WTC11 (cell line): ENCODE results near the gene NUP210L. TPM values are rescaled to one million over a fixed set of nuclear protein-coding genes. Genes with fewer than 3 reads are reported as not detected.

ENCODE experiments used
- ATAC-seq: fragments of 200-7000 bp; cut with Tn5 transposase; 2 replicates; pipeline ENCODE4 v1.10.0; 2021; ENCODE audit warnings: mild to moderate bottlenecking, moderate library complexity
- CTCF ChIA-PET: fragments of 300-600 bp; sonication (Branson Sonifier 250); formaldehyde crosslinking; loops from one replicate; lab custom pipeline; 2021; ENCODE audit warnings: antibody characterized with exemption; lab: Charles Lee
- POLR2A ChIA-PET: fragments of 350-600 bp; sonication (Branson Sonifier 250); formaldehyde crosslinking; loops from one replicate; lab custom pipeline; 2021; ENCODE audit warnings: antibody characterized with exemption; lab: Charles Lee
- DNase-seq: peaks from one replicate; pipeline ENCODE4 v3.0.0; 2021; ENCODE audit warnings: low spot score
- H3K27ac Mint-ChIP-seq: 2 replicates; pipeline ENCODE4 v1.8.0; 2021; ENCODE audit warnings: mixed read lengths
- H3K27me3 Mint-ChIP-seq: 2 replicates; pipeline ENCODE4 v1.8.0; 2021; ENCODE audit warnings: low read depth, mild to moderate bottlenecking, moderate library complexity, mixed read lengths
- H3K36me3 Mint-ChIP-seq: 2 replicates; pipeline ENCODE4 v1.8.0; 2021; ENCODE audit warnings: mixed read lengths
- H3K4me1 Mint-ChIP-seq: 2 replicates; pipeline ENCODE4 v1.8.0; 2022; ENCODE audit warnings: mixed read lengths
- H3K4me3 Mint-ChIP-seq: 2 replicates; pipeline ENCODE4 v1.8.0; 2021; ENCODE audit warnings: mild to moderate bottlenecking, moderate library complexity, mixed read lengths
- H3K9me3 Mint-ChIP-seq: 2 replicates; pipeline ENCODE4 v1.8.0; 2021; ENCODE audit warnings: mixed read lengths
- ATF1 ChIP-seq: sonication (generic); formaldehyde crosslinking; IDR thresholded peaks from 2 replicates; pipeline ENCODE4 v1.8.1; 2023; ENCODE audit warnings: mild to moderate bottlenecking, moderate library complexity, missing genetic modification reagents
- CBFB ChIP-seq: sonication (generic); formaldehyde crosslinking; IDR thresholded peaks from 2 replicates; pipeline ENCODE4 v1.8.1; 2022; ENCODE audit warnings: mild to moderate bottlenecking, low read depth, missing genetic modification reagents
- CREM ChIP-seq: sonication (generic); formaldehyde crosslinking; IDR thresholded peaks from 2 replicates; pipeline ENCODE4 v1.8.1; 2022; ENCODE audit warnings: mild to moderate bottlenecking, missing genetic modification reagents, moderate library complexity
- CTCF ChIP-seq: fragments of 200-600 bp; IDR thresholded peaks from 2 replicates; pipeline ENCODE4 v1.8.0; 2022; ENCODE audit warnings: antibody characterized with exemption
- E2F5 ChIP-seq: sonication (generic); formaldehyde crosslinking; IDR thresholded peaks from 2 replicates; pipeline ENCODE4 v1.8.1; 2022; ENCODE audit warnings: mild to moderate bottlenecking, moderate library complexity, missing genetic modification reagents
- ESRRA ChIP-seq: sonication (generic); formaldehyde crosslinking; IDR thresholded peaks from 2 replicates; pipeline ENCODE4 v1.8.1; 2022; ENCODE audit warnings: mild to moderate bottlenecking, missing genetic modification reagents, borderline replicate concordance
- HMGA2 ChIP-seq: fragments of 250-450 bp; sonication (Bioruptor Pico); IDR thresholded peaks from 2 replicates; pipeline ENCODE4 v1.4.0; 2021; ENCODE audit warnings: mild to moderate bottlenecking, moderate library complexity
- MAX ChIP-seq: sonication (generic); formaldehyde crosslinking; IDR thresholded peaks from 2 replicates; pipeline ENCODE4 v1.8.0; 2022; ENCODE audit warnings: mild to moderate bottlenecking, missing genetic modification reagents
- NR2C2 ChIP-seq: sonication (generic); formaldehyde crosslinking; IDR thresholded peaks from 2 replicates; pipeline ENCODE4 v1.8.0; 2022; ENCODE audit warnings: mild to moderate bottlenecking, missing genetic modification reagents
- PREB ChIP-seq: sonication (generic); formaldehyde crosslinking; IDR thresholded peaks from 2 replicates; pipeline ENCODE4 v1.8.1; 2022; ENCODE audit warnings: mild to moderate bottlenecking, missing genetic modification reagents, moderate library complexity, borderline replicate concordance
- TEAD4 ChIP-seq: sonication (generic); formaldehyde crosslinking; IDR thresholded peaks from 2 replicates; pipeline ENCODE4 v1.8.0; 2022; ENCODE audit warnings: mild to moderate bottlenecking, missing genetic modification reagents
- USF2 ChIP-seq: sonication (generic); formaldehyde crosslinking; IDR thresholded peaks from 2 replicates; pipeline ENCODE4 v1.8.1; 2023; ENCODE audit warnings: mild to moderate bottlenecking, missing genetic modification reagents, moderate library complexity
- ZBTB43 ChIP-seq: sonication (generic); formaldehyde crosslinking; IDR thresholded peaks from 2 replicates; pipeline ENCODE4 v1.8.1; 2023; ENCODE audit warnings: mild to moderate bottlenecking, missing genetic modification reagents
- ZNF121 ChIP-seq: sonication (generic); formaldehyde crosslinking; IDR thresholded peaks from 2 replicates; pipeline ENCODE4 v1.8.0; 2023; ENCODE audit warnings: missing genetic modification reagents
- ZNF512 ChIP-seq: sonication (generic); formaldehyde crosslinking; IDR thresholded peaks from 2 replicates; pipeline ENCODE4 v1.8.1; 2022; ENCODE audit warnings: missing genetic modification reagents, borderline replicate concordance
- total RNA-seq: library from RNA; stranded (reverse); gene quantifications from 3 replicates; pipeline ENCODE4 v1.2.3, GENCODE V29; 2021
- TF ChIP-seq, protein P1 (sequence below): sonication (generic); formaldehyde crosslinking; IDR thresholded peaks from 2 replicates; pipeline ENCODE4 v1.8.0; 2022; ENCODE audit warnings: mild to moderate bottlenecking, missing genetic modification reagents
- TF ChIP-seq, protein P2 (sequence below): sonication (generic); formaldehyde crosslinking; IDR thresholded peaks from 2 replicates; pipeline ENCODE4 v1.8.0; 2023; ENCODE audit warnings: missing genetic modification reagents
- TF ChIP-seq, protein P3 (sequence below): sonication (generic); formaldehyde crosslinking; IDR thresholded peaks from 2 replicates; pipeline ENCODE4 v1.8.0; 2023; ENCODE audit warnings: mild to moderate bottlenecking, missing genetic modification reagents

NUP210L gene
- total RNA-seq, 1 experiment from 2014 or later, result 0.02 TPM

- no peak for TF ChIP-seq CBFB (CRISPR knock-in tag)
- TF ChIP-seq CREM (CRISPR knock-in tag), result no peak
- TF ChIP-seq, protein P1, sequence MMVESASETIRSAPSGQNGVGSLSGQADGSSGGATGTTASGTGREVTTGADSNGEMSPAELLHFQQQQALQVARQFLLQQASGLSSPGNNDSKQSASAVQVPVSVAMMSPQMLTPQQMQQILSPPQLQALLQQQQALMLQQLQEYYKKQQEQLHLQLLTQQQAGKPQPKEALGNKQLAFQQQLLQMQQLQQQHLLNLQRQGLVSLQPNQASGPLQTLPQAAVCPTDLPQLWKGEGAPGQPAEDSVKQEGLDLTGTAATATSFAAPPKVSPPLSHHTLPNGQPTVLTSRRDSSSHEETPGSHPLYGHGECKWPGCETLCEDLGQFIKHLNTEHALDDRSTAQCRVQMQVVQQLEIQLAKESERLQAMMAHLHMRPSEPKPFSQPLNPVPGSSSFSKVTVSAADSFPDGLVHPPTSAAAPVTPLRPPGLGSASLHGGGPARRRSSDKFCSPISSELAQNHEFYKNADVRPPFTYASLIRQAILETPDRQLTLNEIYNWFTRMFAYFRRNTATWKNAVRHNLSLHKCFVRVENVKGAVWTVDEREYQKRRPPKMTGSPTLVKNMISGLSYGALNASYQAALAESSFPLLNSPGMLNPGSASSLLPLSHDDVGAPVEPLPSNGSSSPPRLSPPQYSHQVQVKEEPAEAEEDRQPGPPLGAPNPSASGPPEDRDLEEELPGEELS (CRISPR knock-in tag), result no peak
- TF ChIP-seq ESRRA, result no peak
- TF ChIP-seq PREB, result no peak
- TF ChIP-seq HMGA2 (CRISPR knock-in tag), result no peak
- TF ChIP-seq, protein P2, sequence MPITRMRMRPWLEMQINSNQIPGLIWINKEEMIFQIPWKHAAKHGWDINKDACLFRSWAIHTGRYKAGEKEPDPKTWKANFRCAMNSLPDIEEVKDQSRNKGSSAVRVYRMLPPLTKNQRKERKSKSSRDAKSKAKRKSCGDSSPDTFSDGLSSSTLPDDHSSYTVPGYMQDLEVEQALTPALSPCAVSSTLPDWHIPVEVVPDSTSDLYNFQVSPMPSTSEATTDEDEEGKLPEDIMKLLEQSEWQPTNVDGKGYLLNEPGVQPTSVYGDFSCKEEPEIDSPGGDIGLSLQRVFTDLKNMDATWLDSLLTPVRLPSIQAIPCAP (CRISPR knock-in tag), result no peak
- no peak for TF ChIP-seq E2F5 (CRISPR knock-in tag)
- no peak for TF ChIP-seq ZBTB43 (CRISPR knock-in tag)
- no peak for TF ChIP-seq MAX (CRISPR knock-in tag)
- TF ChIP-seq ATF1 (CRISPR knock-in tag), result no peak
- no peak for TF ChIP-seq NR2C2 (CRISPR knock-in tag)
- no peak for TF ChIP-seq CTCF
- TF ChIP-seq USF2 (CRISPR knock-in tag), result no peak
- TF ChIP-seq ZNF512, result no peak
- no peak for TF ChIP-seq TEAD4
- no peak for TF ChIP-seq ZNF121
- TF ChIP-seq, protein P3, sequence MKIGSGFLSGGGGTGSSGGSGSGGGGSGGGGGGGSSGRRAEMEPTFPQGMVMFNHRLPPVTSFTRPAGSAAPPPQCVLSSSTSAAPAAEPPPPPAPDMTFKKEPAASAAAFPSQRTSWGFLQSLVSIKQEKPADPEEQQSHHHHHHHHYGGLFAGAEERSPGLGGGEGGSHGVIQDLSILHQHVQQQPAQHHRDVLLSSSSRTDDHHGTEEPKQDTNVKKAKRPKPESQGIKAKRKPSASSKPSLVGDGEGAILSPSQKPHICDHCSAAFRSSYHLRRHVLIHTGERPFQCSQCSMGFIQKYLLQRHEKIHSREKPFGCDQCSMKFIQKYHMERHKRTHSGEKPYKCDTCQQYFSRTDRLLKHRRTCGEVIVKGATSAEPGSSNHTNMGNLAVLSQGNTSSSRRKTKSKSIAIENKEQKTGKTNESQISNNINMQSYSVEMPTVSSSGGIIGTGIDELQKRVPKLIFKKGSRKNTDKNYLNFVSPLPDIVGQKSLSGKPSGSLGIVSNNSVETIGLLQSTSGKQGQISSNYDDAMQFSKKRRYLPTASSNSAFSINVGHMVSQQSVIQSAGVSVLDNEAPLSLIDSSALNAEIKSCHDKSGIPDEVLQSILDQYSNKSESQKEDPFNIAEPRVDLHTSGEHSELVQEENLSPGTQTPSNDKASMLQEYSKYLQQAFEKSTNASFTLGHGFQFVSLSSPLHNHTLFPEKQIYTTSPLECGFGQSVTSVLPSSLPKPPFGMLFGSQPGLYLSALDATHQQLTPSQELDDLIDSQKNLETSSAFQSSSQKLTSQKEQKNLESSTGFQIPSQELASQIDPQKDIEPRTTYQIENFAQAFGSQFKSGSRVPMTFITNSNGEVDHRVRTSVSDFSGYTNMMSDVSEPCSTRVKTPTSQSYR (CRISPR knock-in tag), result no peak
- CTCF ChIA-PET, result no interaction called here
- peaks cover 49% of the 10 kb centered on the region for H3K36me3 Mint-ChIP-seq
- peak overlapping the region; percentile 73; the same call in 1 of the 2 replicates for H3K27ac Mint-ChIP-seq
- no peak for DNase-seq
- H3K4me1 Mint-ChIP-seq, result peaks cover 19% of the 10 kb centered on the region
- no peaks in the 10 kb centered on the region for H3K27me3 Mint-ChIP-seq
- H3K4me3 Mint-ChIP-seq, result no peak overlapping the region
- POLR2A ChIA-PET, result interaction anchor here (0.7 to 1.1 kb wide), 2 partner anchors 28 to 37 kb away, joined by 3 to 8 read pairs; partner anchors contain the start of gene CREB3L4
- peaks cover 6% of the 10 kb centered on the region for H3K9me3 Mint-ChIP-seq
- ATAC-seq, result no peak
Measured at GRCh38 chr1:153995640-153996039, 159.2 kb downstream of the NUP210L start.
